DMS 273 (cell line): ENCODE measurements around the gene ADAMTS9.
"Not testable (repeated sequence)": the region's sequence is repeated elsewhere in the genome, so short reads cannot be mapped to it uniquely, and the experiment has no call there.

Experiments used
- DNase-seq: peaks from one replicate; lab custom pipeline; 2025; ENCODE audit not compliant: unreplicated experiment; lab: John Stamatoyannopoulos, UW

ADAMTS9 gene

DNA sequence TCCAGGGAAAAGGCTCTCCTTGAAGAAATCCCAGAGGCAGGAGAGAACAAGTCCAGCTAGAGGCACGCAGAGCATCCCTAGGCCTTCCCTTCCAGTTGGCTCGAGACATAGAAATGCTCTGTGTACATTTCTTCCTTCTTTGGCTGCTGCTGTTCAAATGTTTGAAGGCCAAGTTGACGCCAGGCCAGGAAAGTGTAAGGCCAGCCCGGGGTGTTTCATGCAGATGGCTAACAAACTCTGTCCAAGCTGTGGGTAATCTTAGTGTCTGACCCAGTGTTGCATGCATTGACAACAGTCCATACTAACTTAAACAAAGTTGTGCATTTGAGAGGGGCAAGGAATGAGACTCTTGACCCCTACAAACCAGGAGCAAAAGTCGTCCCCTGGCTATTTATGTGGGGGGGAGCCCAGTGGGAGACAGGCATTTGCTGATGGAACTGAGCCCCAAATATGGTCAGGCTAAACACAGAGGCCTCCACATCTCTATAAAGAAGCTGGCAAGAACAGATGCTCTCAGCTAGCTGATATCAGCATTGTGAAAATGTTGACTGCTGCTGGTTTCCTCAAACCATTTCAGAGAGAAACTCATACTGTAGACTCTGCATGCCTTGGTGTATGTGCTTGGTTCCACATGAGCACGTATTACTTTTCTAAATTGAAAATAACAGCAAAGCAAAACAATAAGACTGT, 139.5 kb downstream of the ADAMTS9 start:
- DNase-seq: peak; percentile 6

DNA sequence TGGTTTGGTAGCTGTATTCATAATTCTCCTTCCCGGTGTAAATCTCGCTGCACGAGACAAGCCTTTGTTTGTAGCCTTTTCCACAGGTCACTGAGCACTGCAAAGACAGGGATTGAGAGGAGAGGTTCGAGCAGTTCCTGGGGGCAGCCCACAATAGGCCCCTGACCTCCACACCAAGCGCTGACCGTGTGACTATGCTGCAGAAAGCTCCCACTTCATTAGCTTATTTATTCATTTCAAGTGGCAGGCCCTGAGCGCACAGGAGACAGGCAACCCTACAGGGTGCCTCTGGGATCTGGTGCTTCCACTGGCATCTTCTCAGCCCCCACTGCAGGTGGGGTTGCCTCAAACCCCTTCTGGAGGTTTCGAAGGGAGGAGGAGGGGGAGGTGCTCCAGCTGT, 140.9 kb downstream of the ADAMTS9 start:
- DNase-seq: no peak

DNA sequence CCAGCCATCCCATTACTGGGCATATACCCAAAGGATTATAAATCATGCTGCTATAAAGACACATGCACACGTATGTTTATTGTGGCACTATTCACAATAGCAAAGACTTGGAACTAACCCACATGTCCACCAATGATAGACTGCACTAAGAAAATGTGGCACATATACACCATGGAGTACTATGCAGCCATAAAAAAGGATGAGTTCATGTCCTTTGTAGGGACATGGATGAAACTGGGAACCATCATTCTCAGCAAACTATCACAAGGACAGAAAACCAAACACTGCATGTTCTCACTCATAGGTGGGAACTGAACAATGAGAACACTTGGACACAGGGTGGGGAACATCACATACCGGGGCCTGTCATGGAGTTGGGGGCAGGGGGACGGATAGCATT, 142.6 kb downstream of the ADAMTS9 start:
- DNase-seq: not testable (repeated sequence)

GRCh38 chr3:64541803-64542202, 146.0 kb downstream of the ADAMTS9 start:
- DNase-seq: no peak

DNA sequence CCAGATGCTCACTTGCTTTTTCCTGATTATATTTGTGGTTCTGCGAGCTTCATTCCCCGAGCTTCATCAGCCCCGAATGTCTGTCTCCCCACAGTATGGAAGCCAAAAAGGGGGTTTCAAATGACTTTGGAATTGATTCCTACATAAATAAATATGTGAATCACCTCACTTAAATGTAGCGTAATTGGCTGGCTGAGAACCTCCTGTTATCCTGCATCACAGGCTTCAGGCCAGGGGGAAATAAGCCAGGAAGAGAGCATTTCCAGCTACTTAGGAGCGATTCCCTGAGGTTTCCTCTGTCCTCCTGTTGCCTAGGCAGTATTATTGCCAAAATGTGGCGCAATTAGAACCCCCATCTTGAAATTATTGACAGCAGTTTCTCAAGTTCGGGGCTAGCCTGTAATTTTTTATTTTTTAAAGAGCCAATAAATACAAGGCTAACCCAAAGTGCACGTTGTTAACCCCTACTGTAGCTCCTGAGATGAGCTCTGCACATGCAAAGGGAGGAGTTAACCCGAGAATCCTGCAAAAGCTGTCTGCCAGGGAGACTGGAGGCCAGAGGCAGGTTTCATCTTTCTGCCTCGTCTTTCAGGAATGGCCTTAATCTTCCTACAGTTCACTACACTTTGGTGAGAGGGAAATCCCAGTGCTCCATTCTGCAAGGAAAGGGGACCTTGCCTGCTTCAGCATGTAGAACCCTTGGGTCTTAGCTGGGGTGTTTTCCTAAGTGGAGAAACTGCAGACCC, 148.2 kb downstream of the ADAMTS9 start:
- no peak for DNase-seq

DNA sequence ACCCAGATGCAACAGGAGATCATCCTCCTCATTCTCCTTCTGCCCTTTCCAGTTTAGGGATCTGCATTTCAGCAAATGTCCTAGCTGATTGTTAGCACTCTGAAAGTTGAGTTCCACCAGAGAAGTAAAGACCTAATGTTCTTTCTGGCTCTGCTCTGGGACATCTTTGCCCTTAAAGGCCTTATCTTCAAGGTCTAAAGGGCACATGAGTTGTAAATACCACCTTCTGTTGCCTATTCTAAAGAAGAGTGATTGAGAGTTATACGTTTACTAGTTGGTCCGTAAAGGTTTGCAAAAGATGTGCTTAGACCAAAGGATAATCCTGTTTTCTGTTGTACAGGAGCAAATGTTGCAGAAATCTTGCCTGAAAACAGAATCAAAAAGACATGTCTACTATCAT, 151.6 kb downstream of the ADAMTS9 start:
- DNase-seq: no peak

DNA sequence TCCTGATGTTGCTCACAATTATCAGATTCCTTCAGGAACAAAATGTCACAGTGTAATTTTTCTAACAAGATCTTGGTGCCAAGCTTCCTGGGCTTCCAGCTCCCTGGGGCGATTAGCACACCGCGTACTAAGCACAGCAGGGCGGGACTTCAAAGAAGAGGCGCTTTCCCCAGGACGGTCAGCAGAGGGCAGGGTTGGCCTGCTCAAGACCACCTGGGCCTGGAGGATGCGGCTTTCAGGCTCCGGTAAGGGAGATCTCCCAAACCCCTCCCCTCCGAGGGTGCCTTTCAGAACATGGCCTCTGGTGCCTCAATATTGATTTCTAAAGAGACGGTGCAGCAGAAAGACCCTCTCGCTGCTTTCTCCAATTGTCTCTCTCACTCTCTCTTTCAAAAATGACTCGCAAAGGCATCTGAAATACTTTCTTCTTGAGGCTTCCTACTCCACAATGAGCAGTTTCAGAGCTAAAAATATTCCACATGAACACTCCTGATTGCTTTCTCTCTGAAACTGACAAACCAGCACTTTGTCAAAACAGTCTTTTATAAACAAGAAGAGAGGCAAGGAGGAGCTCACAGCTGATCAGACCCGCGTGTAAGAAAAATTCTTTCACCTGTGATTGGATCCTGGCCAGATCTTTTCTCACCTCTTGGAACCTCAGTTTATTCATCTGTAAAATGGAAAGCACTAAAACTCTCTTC, 154.0 kb downstream of the ADAMTS9 start:
- DNase-seq: peak; percentile 89

- peak; percentile 75 for DNase-seq
Measured at GRCh38 chr3:64530434-64531049, 157.3 kb downstream of the ADAMTS9 start.

DNA sequence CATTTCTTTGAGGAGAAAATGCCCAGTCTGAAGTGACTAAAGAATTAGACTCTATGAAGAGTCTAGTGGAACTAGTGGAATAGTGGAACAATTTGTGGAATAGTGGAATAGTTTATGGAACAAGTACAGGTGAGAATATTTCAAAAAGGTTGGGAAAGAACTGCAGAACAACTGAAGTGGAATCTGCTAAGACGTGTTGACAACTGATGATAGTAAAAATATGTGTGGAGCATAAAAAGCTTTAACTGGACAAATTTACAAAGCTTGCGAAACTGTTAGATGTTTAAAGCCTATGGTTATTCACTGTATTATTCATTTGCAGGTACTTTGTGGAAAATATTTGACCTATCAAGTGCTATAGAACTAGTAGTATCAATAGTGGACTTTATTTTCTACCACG, 164.5 kb downstream of the ADAMTS9 start:
- DNase-seq: no peak

- no peak for DNase-seq
Measured at GRCh38 chr3:64520334-64520733, 167.5 kb downstream of the ADAMTS9 start.

DNA sequence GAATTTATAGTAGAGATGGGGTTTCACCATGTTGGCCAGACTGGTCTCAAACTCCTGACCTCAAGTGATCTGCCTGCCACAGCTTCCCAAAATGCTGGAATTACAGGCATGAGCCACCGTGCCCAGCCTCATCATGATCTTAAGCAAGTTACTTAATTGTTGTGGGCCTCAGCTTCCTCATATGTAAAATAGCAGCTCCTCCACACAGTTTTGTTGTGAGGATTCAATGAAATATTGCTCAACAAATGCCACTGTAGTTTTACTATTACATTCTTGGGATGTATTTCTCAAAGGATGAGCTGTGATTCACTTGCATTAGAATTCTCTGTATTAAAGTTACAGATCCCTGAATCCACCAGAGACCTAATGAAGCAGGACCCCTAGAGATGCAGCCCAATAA, 168.8 kb downstream of the ADAMTS9 start:
- DNase-seq: no peak

DNA sequence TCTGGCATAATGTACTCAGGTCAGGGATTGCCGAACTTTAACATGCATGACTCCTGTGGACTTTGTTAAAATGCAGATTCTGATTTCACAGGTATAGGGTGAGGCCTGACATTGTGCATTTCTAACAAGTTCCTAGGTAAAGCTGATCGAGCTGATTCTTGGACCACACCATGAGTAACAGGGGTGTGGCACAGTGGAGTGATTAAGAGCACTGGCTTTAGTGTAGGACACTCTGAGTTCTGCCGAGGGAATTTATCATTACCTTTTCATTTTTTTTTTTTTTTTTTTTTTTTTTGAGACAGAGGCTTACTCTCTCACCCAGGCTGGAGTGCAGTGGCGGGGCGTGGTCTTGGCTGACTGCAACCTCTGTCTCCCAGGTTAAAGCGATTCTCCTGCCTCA, 169.3 kb downstream of the ADAMTS9 start:
- DNase-seq: no peak

- no peak for DNase-seq
Measured at GRCh38 chr3:64514889-64515288, 172.9 kb downstream of the ADAMTS9 start.

GRCh38 chr3:64509206-64509605, 178.6 kb downstream of the ADAMTS9 start:
- DNase-seq: no peak

GRCh38 chr3:64508140-64508539, 179.7 kb downstream of the ADAMTS9 start:
- DNase-seq: no peak

GRCh38 chr3:64506255-64506654, 181.5 kb downstream of the ADAMTS9 start:
- DNase-seq: no peak

GRCh38 chr3:64505419-64505818, 182.4 kb downstream of the ADAMTS9 start:
- no peak for DNase-seq

DNA sequence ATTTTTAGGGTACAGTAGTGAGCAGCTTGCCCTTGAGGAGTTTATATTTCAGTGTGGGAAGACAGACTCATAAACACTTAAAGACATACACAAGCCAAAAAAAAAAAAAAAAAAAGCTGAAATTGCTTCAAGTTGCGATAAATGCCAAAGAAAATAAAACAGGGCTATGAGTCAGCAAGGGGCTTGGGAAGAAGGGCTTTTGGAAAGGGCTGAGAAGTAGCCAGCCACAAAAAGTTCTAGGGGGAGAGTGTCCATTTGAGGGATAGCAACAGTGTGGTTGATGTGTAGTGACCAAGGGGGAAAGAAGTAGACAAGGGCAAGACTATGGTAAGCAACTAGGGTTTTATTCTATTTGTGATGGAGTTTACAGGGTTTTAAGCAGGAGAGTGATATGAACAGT, 185.5 kb downstream of the ADAMTS9 start:
- no peak for DNase-seq

DNA sequence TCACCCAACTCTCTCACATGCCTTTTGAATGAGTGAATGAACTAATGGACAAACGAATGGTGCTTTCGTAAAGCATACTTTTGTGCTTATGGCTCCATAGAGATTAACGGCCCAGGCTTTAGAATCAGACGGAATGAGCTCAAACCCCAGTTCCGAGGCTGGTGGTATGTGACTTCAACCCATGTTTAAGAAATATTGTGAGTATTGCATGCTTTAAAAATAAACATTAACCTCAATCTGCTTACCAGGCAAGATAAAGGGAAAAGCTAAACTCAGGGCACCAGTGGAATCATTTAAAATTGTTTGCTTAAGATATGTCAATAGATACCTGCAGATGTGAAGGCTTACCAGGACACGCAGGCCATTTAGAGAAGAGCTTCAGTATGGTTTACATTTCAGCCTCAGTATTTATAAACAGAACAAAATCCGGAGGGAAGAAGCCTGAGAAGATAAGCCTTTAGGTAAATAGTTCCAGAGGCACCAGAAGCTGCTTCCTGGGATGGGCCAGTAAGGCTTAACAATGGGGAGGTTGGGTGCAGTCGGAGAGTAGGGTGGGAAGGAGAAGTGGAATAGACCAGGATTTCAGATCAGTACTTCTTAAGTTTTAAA, 186.4 kb downstream of the ADAMTS9 start:
- no peak for DNase-seq

DNA sequence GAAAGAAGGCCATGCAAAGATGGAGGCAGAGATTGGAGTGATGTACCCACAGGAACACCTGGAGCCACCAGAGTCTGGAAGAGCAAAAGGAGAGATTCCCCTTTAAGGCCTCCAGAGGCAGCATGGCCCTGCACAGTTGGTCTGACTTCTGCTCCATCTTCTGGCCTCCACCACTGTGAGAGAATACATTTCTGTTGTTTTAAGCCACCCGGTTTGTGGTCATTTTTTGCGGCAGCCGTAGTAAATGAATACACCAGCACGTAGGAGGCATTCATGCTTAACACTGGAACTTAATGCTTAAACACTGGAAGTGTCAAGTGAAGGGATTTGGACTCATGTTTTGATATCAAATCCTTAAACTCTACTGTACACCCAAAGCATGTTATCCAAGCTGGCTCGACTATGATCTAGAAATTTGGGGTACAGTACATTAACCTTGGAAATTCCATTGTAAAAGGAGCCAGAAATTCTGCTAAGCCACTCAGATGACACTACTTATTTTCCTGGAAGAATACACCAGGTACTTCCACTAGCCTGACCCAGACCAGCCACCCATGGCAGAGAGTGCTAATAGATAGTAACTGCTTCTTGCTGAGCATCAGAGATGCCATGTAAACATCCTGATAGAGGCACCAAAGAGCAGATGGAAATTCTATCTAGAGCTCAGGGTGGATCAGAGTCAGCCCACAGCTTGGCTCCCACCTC, 190.9 kb downstream of the ADAMTS9 start:
- peak; percentile 11 for DNase-seq
